RCC 7860 (cell line): Measurements from ENCODE around the gene ATRN.

Experiments used
- DNase-seq: peaks from one replicate; pipeline ENCODE4 v3.0.0-alpha.2; 2015; ENCODE audit warnings: low spot score
- FAIRE-seq: peaks from 2 replicates; lab custom pipeline; 2012; peaks lifted over from hg19 to GRCh38; lab: Jason Lieb, UNC

ATRN gene

DNA sequence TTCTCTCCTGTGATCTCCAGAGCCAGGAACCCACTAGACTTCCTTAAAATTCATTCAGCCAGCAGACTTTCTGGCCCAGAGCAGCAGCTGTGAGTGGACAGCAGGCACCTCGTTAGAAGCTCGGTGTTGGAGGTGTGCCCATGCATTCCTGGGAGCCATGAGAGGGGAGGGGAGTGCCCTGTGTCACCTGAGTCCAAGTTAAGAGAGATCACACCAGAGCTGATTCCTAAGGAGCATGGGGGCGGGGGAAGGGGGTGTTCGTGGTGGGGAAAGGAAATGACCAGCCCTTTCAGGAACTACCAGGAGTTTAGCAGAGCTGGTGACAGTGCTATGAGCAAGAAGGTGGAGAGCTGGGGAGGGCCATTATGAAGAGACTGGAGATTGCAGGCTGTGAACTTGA is 145.4 kb downstream of the ATRN start:
- FAIRE-seq (no peak), DNase-seq (peak; percentile 9)

DNA sequence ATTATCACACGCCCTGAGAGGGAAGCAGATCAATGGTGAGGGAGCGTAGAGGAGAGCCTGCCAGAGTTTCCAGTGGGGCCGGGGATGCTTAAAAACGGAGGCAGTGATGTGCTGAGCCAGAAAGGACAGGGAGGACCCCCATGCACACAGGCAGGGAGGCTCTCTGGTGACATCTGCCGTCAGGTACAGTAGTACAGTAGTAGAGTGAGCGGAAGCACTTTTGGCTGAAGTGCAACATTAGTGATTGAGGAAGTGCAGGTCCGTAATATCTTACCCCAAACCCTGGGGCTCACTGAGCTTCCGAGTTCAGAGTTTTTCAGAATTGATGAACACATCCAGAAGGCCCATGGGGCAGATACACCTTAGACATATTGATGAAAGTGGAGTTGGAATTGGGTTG is 150.3 kb downstream of the ATRN start:
- FAIRE-seq (no peak), DNase-seq (no peak)

DNA sequence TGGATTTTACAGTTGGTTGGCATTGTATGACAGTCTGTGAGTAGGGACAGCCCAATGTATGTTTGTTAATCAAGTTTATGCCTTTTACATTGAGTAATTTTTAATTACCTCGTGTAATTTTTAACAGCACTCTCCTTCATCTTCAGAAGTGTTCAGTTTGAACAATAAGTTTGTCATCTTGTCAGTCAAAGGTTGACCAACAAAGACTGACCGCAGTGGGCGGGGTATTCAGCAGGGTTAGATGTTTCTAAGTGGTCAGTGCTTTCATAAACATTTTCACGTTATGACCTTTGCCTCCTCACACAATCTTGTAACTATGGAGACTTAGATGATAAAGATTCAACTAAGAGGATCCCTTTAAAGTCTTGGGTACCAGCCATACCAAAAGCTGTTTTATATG is 151.6 kb downstream of the ATRN start:
- FAIRE-seq (no peak), DNase-seq (no peak)

DNA sequence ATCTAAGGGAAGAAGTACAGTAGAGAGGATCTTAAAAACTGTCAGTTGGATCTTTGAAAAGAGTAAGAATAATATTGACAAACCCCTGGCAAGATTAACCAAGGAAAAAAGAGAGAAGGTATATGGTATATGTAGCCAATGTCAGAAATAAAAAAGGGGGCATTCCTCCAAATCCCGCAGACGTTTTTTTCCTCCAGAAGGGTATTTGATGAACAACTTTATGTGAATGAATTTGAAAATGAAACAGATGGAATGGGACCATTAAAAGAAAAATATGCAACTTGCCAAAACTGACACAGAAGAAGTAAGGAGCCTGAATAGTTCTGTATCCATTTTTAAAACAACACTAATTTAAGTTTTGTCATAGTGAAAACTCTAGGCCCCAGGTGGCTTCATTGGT is 156.7 kb downstream of the ATRN start:
- DNase-seq (no peak), FAIRE-seq (no peak)

DNA sequence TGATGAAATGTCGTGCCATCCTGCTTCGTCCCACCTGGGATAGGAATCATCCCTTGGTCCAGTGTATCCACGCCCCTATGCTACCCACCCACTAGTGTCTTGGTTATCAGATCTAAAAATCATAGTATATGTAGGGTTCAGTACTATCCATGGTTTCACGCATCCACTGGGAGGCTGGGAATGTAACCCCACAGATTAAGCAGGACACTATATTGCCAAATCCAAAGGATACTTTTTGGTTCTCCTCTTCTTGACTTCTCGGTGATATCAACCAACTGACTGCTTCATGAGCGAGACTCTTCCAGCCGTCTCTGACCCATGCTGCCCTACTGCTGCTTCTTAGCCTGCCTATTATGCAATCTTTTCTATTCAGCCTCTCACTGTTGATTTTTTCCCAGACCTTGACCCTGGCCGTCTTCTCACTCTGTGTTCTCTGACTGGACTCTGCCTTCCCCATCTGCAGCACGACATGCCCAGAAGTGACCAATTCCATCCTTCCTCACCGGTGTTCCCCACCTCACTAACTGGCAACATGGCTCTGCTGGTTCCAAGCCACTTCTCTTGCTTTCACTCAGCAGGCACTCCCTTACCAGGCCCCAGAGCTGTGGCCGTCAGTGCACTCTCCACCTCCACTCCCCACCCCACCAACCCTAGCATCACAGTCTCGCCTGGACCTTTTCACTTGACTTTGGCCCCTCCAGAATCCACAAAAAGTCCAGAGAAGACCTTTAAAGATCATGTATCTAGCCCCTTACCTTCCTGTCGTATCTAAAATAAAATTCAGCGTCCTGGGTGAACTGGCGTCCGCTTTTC is 157.9 kb downstream of the ATRN start:
- DNase-seq (no peak), FAIRE-seq (no peak)

DNA sequence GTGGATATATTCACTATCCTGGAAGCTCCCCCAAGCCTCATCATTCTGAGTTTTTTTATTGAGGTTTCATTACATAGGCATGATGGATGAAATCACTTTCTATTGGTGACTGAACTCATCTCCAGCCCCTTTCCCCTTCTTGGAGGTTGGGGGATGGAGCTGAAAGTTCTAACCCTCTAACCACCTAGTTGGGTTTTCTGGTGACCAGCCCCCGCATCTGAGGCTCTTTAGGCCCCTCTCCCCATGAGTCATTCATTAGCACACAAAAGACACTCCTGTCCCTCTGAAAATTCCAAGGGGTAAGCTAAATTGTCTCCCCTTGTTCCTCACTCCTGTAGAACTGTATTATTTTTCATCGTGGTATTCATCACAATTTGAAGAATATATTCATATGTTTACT is 159.1 kb downstream of the ATRN start:
- FAIRE-seq (no peak), DNase-seq (no peak)

DNA sequence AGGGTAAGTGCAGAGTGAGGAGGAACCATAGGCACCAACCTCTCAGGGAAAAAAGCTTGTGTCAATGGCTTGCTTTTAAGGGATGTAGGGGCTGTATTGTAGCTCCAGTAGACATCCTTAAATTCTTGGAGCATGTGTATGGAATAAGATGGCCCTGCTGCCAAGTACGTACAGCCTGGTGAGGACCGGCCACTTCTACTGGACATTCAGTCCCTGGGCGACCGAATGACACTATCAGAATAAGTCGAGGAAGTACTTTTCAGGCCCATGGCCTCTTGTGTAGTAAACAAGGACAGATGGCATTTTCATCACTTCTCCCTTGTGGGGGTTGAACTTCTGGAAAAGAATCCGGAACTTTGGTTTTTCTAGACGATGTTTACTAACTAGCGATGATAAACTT is 159.6 kb downstream of the ATRN start:
- no peak for FAIRE-seq

DNA sequence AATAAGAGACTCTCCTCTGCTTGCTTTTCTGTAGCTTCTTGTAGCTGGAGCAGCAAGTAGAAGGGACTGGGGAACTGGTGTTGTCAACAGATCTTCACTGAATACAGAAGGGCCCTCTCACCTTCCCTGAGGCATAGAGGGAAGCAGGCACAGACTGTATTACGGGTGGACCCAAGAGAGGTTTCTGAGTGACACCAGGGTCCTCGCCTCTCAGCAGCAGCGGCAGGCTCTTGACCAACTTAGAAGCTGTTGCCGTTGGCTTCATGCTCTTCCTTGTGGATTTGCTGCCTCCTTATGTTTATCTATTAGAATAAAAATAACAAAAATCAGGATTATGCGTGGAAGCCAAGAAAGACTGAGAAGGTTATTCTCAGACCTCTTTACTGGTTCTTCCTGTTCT is 160.7 kb downstream of the ATRN start:
- DNase-seq (no peak), FAIRE-seq (no peak)

More for the DNA sequence above, 159.6 kb downstream of the ATRN start:
- no peak for DNase-seq

DNA sequence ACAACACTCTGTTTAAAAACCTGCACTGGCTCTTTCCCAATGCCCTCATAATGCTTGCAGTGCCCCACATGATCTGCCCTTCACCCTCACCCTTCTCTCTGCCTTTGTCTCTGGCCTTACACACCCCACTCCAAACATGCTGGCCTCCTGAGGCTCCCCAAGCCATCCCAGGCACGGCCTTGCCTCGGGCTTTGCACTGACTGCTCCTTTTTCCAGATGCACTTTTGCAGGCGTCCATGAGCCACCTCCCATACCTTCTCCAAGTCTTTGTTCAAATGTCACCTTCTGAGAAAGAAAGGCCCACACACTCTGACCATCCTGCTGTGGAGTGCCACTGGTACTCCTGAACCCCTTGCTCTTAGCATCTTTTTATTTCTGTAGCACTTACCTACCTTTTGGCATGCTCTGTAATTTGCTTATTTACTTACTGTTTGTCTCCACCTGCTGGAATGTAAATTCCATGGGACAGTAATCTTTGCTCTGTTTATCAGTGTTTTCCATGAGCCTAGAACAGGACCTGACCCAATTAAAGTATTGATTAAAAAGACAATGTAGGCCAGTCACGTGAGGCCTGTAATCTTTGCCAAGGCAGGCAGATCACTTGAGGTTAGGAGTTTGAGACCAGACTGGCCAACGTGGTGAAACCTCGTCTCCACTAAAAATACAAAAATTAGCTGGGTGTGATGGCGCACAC is 161.6 kb downstream of the ATRN start:
- FAIRE-seq (no peak), DNase-seq (no peak)

DNA sequence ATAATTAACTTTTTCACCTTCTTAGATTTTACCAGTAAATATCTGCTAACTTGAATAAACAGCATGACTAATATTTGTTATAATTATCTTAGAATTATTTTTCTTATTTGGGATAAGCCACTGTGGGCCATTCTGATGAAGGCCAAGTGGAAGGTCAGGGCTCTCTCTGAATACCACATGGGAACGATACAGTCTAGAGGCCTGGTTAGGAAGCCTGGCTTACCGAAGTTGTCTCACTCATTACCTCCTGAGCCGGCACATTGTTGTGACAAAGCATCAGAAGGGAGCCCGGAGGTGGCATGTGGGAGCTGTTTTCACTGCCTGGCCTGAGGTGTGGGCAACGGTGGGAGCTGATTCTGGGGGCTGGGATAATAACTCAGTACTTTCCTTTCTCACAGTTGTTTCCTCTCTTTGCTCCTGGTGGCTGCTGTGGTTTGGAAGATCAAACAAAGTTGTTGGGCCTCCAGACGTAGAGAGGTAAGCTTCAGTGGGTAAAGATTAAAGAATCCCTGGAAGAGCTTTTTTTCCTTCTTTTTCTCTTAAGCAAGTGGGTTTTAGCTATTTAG is 163.2 kb downstream of the ATRN start:
- DNase-seq (no peak), FAIRE-seq (no peak)

DNA sequence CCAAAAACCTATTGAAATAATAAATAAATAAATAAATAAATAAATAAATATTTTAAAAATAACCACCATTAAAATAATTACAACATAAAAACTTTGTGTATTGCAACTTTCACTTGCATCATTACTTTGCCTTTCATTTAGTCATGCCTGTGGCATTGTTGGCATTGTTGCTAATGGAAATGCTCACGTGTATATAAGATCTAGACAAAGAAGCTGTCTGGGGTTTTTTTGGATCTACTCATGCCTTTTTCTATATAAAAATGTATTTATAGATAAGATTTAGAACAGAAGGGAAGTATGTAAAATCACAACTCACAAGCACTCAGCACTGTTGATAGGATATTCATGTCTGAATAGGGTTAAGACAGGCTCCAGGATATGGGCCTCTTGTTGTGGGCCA is 164.5 kb downstream of the ATRN start:
- FAIRE-seq (no peak), DNase-seq (no peak)

DNA sequence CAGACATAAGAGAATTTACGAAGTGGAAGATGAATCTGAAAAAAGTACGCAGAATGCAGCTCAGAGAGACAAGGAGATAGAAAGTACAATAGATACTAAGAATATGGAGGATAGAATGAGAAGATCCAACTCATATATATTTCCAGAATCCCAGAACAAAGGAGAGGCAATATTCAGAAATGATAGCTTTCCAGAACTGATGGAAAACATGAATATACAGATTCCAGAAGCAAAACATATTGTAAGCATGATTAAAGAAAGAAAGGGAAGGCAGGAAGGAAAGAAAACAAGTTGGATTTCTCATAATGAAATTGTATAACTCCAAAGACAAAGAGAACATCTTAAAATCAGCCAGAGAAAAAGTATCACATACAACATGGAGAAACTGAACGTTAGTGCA is 169.4 kb downstream of the ATRN start:
- no peak for DNase-seq
- FAIRE-seq, result no peak

DNA sequence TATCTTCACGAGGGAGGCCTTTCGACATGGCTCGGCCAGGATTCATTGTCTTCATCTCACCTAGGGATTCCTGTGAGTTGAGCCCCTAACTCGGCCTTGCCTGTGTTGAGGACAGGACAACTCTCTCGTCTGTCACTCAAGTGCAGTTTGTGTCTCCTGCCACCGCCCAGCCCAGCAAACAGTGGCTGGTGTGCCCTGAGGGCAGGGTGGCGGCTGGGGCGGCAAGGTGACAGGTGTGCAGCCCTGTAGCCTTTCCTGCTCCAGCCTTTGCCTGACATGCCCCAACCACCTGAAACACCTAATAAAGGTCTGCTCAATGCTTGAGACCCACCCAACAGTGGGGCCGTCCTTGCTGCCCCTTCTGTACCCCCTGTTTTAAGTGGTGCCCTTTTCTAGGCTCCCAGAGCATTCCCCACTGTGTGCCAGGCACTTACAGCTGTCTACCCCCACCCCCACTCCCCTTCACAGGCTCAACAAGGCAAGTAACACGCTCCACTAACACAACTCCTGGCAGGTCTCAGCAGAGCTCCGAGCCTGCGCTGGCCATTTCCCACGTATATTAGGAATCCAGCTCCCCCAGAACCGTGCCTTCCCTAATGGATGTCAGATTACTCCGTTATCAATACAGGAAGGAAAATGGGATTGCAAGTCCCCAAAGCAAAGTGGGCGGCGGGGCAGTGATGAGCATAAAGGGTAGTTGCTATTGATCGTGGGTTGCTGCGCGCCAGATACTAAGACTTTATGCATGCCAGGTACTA is 174.7 kb downstream of the ATRN start:
- no peak for FAIRE-seq
- no peak for DNase-seq

DNA sequence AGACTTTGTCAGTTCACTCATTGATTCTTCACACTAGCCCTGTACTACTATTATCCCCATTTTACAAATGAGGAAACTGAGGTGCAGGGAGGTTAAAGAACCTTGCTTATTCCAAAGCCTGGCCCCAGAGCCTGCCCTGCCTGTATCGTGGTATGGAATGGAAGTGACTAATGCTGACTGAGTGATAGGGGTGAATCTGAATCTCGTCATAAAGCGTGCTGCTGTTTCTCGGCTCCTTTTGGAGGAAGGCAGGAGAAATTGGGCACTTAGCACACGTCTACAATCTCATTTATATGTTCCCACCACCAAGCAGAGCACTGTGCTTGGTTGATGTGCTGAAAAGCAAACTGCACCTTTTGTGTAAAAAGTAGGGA is 175.2 kb downstream of the ATRN start:
- no peak for DNase-seq
- no peak for FAIRE-seq

DNA sequence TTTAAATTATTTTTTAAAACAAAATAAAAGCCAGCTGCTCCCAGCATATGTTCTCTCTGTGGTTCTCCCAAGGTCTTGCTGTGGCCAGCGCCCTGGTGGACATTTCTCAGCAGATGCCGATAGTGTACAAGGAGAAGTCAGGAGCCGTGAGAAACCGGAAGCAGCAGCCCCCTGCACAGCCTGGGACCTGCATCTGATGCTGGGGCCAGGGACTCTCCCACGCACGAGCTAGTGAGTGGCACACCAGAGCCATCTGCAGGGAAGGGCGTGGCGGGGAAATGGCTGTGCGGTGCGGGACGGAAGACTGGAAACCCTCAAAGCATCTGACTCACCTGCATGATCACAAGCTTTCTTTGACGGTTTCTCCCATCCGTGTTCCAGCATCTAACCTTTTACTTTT is 175.8 kb downstream of the ATRN start:
- no peak for DNase-seq
- no peak for FAIRE-seq

DNA sequence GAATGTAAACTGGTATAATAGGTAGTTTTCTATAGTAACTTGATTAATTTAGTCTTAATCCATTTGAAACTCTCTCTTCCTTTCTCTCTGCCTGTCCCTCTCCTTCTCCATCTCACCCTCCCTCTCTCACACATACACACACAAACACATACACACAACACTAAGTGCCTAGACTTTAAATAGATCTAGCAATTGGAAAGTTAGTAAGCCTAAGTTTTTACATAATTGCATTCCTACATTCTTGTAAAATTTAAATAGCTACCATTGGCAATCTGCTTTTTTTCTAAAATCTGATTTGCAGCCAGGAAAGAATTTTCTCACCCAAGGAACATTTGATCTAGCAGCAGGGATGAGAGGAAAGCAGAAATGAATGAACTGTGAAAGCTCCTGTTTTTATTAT is 176.7 kb downstream of the ATRN start:
- no peak for FAIRE-seq
- DNase-seq, result no peak

DNA sequence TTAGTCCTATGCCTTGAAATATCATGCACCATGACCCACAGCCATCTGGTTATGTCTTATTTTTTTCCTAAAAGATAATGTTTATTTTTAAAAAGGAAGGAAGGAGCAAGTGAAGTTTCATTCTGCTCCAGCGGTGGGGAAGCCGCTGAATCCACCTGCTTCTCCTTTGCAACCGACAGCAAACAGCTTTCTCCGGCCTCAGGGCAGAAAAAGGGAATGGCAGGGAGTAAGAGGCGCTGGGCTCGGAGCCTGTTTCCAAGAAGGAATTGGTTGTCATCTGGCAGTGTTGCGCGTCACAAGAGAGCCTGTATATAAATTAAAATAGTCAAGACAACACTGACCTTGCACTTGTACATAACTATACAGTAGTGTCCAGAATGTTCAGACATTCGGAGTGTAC is 178.1 kb downstream of the ATRN start:
- no peak for DNase-seq

DNA sequence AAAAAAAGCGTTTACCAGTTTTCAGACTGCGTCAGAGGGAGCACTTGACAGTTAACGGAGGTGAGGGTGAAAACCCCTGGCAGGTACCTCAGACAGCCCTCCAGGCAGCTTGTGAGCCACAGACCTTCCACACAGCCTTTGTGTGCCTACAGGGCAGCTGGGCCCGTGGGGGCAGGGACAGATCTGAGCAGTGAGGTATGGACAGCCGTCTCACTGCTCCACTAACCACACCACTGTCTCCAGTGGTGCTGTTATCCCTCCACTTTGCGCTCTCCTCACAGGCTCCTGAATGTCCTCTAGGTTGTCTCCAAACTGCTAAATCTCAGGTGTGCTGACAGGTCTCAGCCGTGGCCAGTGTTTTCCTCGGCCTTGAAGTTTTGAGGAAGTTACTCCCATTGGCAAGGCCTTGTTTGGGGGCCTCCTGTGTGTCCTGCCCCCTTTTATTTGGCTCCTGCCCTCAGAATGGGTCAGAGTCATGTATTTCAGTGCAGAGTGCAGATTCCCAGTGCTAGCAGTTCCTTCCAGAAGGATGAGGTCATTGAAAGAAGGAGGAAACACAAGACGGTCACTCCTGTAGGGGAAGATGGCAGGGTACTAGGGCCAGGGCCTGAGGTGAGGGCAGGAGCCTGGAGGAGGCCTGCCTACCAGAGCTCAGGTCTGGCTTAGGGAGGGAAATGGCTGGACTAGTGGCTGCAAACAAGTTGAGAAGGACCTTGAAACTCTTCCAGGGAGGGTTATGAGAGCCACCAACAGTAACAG is 180.6 kb downstream of the ATRN start:
- no peak for FAIRE-seq
- DNase-seq, result no peak

More for the DNA sequence above, 178.1 kb downstream of the ATRN start:
- FAIRE-seq, result no peak

DNA sequence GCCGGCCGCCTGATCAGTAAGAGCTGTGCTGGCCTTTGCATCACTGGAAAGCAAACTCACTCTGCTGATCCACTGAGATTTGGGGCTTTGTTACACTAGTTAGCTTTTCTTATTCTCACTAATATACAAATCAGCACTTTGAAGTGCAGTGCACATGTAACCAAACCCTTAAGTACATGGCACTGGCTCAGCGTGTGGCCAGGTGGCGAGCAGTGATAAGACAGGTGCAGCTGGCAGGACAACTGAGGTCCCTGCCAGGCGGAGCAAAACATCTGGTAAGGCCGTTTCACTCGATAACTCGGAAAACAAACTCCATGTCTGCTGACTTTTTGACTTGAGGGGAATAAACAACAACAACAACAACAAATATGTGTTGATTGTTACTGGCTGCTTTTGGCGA is 181.4 kb downstream of the ATRN start:
- no peak for DNase-seq
- FAIRE-seq, result no peak

DNA sequence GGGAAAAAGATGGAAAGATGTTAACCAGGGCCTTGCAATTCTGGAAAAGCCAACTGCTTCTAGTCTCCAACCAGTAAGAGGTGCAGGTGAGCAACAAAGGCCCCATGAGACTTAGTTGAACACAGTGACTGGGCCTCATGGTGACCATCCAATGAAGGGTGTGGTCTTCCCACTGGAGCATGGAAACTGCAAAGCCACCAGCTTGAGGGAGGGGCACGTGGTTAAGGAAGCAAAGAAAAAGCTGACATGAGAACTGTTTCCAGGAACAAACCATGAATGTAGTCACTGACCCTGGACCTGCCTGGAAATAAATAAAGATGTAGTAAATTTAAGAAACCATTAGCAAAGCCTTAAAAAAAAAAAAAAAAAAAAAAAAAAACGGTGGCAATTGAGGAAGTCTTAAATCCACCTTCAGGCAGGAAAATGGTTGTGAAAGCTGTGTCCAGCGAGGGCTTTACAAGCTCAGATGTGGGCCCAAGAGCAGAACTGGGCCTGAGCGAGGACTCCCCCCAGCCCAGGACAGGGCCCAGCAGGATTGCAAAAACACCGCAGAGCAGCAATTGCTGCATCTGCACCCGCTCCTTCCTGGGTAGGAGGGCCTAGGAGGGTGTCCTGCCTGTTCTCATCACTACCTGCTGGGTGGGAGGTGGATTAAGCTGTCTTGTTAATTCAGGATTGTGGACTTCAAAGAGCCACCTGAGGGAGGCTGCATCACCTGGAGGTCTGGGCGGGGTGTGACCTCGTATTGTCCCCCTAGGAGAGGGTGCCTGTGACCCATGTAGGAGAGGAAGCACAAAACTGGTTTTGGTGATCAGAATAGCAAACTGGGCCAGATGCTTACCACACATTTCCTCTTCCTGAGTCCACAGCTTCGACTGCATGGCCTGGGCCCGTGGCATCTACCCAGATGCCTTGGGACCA is 182.1 kb downstream of the ATRN start:
- FAIRE-seq, result no peak
- DNase-seq, result no peak
